ENCODE data around the gene TBL1Y. TPM values are rescaled to one million over a fixed set of nuclear protein-coding genes. Genes with fewer than 3 reads are reported as not detected.

Gene TBL1Y
- total and polyA plus RNA-seq, 8 donors, result 0.08 to 1.3 (median 0.35) TPM; not detected in 4

DNA sequence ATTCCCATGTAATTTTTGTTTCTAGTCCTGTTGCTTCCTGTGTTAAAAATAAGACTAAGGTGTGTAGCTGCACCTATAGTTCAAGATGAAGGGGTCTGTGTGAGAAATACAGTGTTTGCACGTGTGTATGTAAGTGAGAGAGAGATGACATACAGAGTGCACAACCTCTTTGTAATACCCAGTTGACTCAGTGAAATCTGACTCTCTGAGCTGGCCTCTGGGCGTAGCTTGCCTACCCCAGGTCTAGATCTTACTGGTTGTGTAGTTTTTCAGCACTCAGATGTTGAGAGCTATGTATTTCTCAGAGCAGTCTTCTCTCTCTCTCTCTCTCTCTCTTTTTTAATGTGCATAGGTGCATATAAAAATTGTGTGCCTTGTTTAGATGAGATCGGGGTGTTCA lies 56.0 kb downstream of the TBL1Y start:
- Histone ChIP-seq H3K4me3 (no peak overlapping the region), H3K4me1 (no peaks in the 10 kb centered on the region), H3K27me3 (no peaks in the 10 kb centered on the region), H3K9me3 (no peaks in the 10 kb centered on the region), H3K36me3 (no peaks in the 10 kb centered on the region), H3K27ac (no peak overlapping the region)
- TF ChIP-seq POLR2AphosphoS5 (IDR thresholded peaks at IDR 0.05) (no peak), EP300 (IDR thresholded peaks at IDR 0.05) (no peak), POLR2A (IDR thresholded peaks at IDR 0.05) (no peak)
- TF ChIP-seq, protein P1, sequence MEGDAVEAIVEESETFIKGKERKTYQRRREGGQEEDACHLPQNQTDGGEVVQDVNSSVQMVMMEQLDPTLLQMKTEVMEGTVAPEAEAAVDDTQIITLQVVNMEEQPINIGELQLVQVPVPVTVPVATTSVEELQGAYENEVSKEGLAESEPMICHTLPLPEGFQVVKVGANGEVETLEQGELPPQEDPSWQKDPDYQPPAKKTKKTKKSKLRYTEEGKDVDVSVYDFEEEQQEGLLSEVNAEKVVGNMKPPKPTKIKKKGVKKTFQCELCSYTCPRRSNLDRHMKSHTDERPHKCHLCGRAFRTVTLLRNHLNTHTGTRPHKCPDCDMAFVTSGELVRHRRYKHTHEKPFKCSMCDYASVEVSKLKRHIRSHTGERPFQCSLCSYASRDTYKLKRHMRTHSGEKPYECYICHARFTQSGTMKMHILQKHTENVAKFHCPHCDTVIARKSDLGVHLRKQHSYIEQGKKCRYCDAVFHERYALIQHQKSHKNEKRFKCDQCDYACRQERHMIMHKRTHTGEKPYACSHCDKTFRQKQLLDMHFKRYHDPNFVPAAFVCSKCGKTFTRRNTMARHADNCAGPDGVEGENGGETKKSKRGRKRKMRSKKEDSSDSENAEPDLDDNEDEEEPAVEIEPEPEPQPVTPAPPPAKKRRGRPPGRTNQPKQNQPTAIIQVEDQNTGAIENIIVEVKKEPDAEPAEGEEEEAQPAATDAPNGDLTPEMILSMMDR (IDR thresholded peaks at IDR 0.05), result no peak
- DNase-seq, result no peak
- WGBS, 5 donors, result 51 to 83% (median 78%) methylated on average over 3 of the region's 3 CpGs; no CpG with 5 or more reads in 2 of the 5 donors
- intact Hi-C loops (cut with DNase I; ENCODE audit: low total_unique reads), result no loop called here

DNA sequence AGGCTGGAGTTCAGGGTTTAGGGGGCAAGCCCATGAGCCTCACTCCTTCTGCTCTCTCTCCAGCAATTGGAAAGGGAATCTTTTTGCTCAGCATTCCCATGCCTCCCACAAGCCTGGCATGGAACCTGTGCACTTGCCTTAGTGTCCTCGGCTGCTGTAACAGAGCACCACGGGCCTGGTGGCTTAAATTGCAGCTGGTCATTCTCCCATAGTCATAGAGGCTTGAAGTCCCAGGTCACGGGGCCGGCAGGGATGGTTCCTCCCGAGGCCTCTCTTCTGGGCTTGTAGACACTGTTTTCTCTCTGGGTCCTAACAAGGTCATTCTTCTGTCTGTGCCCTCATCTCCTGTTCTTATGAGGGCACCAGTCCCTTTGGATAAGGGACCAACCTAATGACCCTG lies 57.2 kb downstream of the TBL1Y start:
- H3K36me3 ChIP-seq, result no peaks in the 10 kb centered on the region
- H3K27me3 ChIP-seq, result no peaks in the 10 kb centered on the region
- 80 to 87% (median 87%) methylated on average over 5 of the region's 5 CpGs; no CpG with 5 or more reads in 2 of the 5 donors for WGBS, 5 donors
- H3K9me3 ChIP-seq, result no peaks in the 10 kb centered on the region
- no peak overlapping the region for H3K27ac ChIP-seq
- intact Hi-C loops (cut with DNase I; ENCODE audit: low total_unique reads), result no loop called here
- TF ChIP-seq POLR2A (IDR thresholded peaks at IDR 0.05) (no peak), EP300 (IDR thresholded peaks at IDR 0.05) (no peak), POLR2AphosphoS5 (IDR thresholded peaks at IDR 0.05) (no peak)
- TF ChIP-seq, protein P1 (IDR thresholded peaks at IDR 0.05), result no peak
- DNase-seq, result no peak
- H3K4me3 ChIP-seq, result no peak overlapping the region
- H3K4me1 ChIP-seq, result no peaks in the 10 kb centered on the region

DNA sequence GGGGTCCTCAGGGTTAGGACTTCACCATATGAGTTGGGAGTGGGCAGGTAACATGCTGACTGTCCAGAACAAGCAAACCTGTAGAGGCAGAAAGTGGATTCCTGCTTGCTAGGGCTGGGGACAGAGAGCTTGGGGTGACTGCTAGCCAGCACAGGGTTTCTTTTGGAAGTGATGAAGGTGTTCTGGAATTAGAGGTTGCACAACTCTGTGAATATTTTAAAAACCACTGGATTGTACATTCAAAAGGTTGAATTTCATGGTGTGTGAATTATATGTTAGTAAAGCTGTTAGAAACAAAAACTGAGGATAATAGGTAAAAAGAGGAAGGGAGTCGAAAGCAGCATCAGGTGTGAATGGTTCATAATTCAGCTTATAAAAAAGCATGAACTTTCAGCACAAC lies 57.7 kb downstream of the TBL1Y start:
- Histone ChIP-seq H3K27ac (no peak overlapping the region), H3K27me3 (no peaks in the 10 kb centered on the region), H3K4me3 (no peak overlapping the region), H3K9me3 (no peaks in the 10 kb centered on the region), H3K36me3 (no peaks in the 10 kb centered on the region), H3K4me1 (no peaks in the 10 kb centered on the region)
- WGBS, 5 donors, result 82 to 100% (median 96%) methylated on average over 1 of the region's 1 CpG; no CpG with 5 or more reads in 2 of the 5 donors
- TF ChIP-seq POLR2A (IDR thresholded peaks at IDR 0.05), result no peak
- no peak for TF ChIP-seq EP300 (IDR thresholded peaks at IDR 0.05)
- no peak for TF ChIP-seq POLR2AphosphoS5 (IDR thresholded peaks at IDR 0.05)
- TF ChIP-seq, protein P1 (IDR thresholded peaks at IDR 0.05), result no peak
- intact Hi-C loops (cut with DNase I; ENCODE audit: low total_unique reads), result no loop called here
- no peak for DNase-seq

DNA sequence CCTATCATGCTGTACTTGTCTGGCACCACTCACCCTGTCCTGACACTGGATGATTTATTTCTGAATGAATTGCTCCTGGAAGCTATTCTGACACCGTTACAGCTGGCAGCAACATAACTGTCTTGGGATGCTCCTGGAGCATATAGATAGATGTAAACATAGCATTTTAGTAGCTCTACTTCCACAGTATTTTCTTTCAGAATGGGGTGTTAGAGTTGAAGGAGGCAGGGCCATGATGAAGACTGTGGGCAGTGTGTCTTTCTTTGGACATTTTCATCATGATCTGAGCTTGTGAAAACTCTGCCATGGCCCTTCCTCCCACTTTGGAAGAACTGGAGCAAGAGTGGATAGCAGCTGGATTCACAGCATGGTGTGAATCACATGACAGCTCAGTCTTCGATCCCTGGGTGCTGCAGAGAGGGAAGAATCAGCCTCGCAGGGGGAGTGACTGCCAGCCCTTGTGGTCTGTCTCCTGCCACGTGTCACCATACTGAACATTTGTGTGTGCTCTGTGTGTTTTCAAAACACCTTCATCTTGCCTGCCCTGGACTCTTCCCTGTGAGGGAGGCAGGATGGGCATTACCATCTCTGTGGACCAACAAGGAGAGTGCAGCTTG lies 61.9 kb downstream of the TBL1Y start:
- TF ChIP-seq, protein P1 (IDR thresholded peaks at IDR 0.05), result no peak
- TF ChIP-seq POLR2AphosphoS5 (IDR thresholded peaks at IDR 0.05), result no peak
- no peak for TF ChIP-seq POLR2A (IDR thresholded peaks at IDR 0.05)
- TF ChIP-seq EP300 (IDR thresholded peaks at IDR 0.05), result no peak
- no peaks in the 10 kb centered on the region for H3K9me3 ChIP-seq
- no peaks in the 10 kb centered on the region for H3K27me3 ChIP-seq
- no peak overlapping the region for H3K4me3 ChIP-seq
- no peaks in the 10 kb centered on the region for H3K36me3 ChIP-seq
- intact Hi-C loops (cut with DNase I; ENCODE audit: low total_unique reads), result no loop called here
- WGBS, 5 donors, result 55 to 64% (median 62%) methylated on average over 3 to 4 of the region's 4 CpGs; no CpG with 5 or more reads in 2 of the 5 donors
- DNase-seq, result no peak
- no peaks in the 10 kb centered on the region for H3K4me1 ChIP-seq
- no peak overlapping the region for H3K27ac ChIP-seq

Measured in stomach (tissue), 9 donors.